ENCODE results near the gene ACSL5. TPM values are rescaled to one million over a fixed set of nuclear protein-coding genes. Genes with fewer than 3 reads are reported as not detected.

ACSL5 gene
- total RNA-seq, 4 donors from 2014 or later, result 91.6 to 315 (median 178) TPM

GRCh38 chr10:112433136-112433535 is 59.2 kb downstream of the ACSL5 start:
- H3K4me1 ChIP-seq, result no peaks in the 10 kb centered on the region
- peaks cover 0 to 71% (median 16%) of the 10 kb centered on the region in 4 donors for H3K36me3 ChIP-seq
- no peaks in the 10 kb centered on the region for H3K9me3 ChIP-seq
- no peak overlapping the region for H3K27ac ChIP-seq
- in situ Hi-C loops (cut with MboI; ENCODE audit: low pct_ligation_motif_present in 1 of 4, low pct_unique_long_range_greater_than_20kb in 1 of 4, low sequenced_read_pairs in 3 of 4), result loop anchor here (25.0 kb wide), 1 partner anchor 246 kb away; the partner anchor contains the start of gene GPAM (in 4 of the 4)
- intact Hi-C loops (cut with DNase I; ENCODE audit: low total_unique reads), result no loop called here
- WGBS, 2 donors (ENCODE audit: low coverage in 1 of 2), result 80 to 94% methylated on average over 1 to 2 of the region's 2 CpGs
- no peak overlapping the region for H3K4me3 ChIP-seq
- no peak for DNase-seq
- H3K27me3 ChIP-seq, result no peaks in the 10 kb centered on the region
- no peak for TF ChIP-seq POLR2AphosphoS5 (IDR thresholded peaks at IDR 0.05)
- TF ChIP-seq EP300 (IDR thresholded peaks at IDR 0.05; ENCODE audit: low read depth), result no peak
- no peak for TF ChIP-seq CTCF (IDR thresholded peaks at IDR 0.05)
- TF ChIP-seq POLR2A (IDR thresholded peaks at IDR 0.05), result no peak

GRCh38 chr10:112434988-112435619 is 61.2 kb downstream of the ACSL5 start:
- TF ChIP-seq EP300 (IDR thresholded peaks at IDR 0.05; ENCODE audit: low read depth) (no peak), POLR2AphosphoS5 (IDR thresholded peaks at IDR 0.05) (no peak), POLR2A (IDR thresholded peaks at IDR 0.05) (no peak), CTCF (IDR thresholded peaks at IDR 0.05) (peak; percentile 40 to 63 (median 49))
- Histone ChIP-seq H3K27me3 (no peaks in the 10 kb centered on the region), H3K9me3 (no peaks in the 10 kb centered on the region), H3K4me3 (no peak overlapping the region), H3K27ac (no peak overlapping the region), H3K36me3 (peaks cover 0 to 74% (median 13%) of the 10 kb centered on the region in 4 donors), H3K4me1 (no peaks in the 10 kb centered on the region)
- intact Hi-C loops (cut with DNase I; ENCODE audit: low total_unique reads), result no loop called here
- 76 to 77% methylated on average over 2 of the region's 2 CpGs for WGBS, 2 donors (ENCODE audit: low coverage in 1 of 2)
- no peak for DNase-seq
- in situ Hi-C loops (cut with MboI; ENCODE audit: low pct_ligation_motif_present in 1 of 4, low pct_unique_long_range_greater_than_20kb in 1 of 4, low sequenced_read_pairs in 3 of 4), result loop anchor here (25.0 kb wide), 1 partner anchor 248 kb away; the partner anchor contains the start of gene GPAM (in 4 of the 4)

GRCh38 chr10:112438356-112438755 is 64.4 kb downstream of the ACSL5 start:
- peaks cover 0 to 53% (median 9%) of the 10 kb centered on the region in 4 donors for H3K36me3 ChIP-seq

GRCh38 chr10:112441520-112441919 is 67.6 kb downstream of the ACSL5 start:
- Histone ChIP-seq H3K4me1 (peaks cover 7 to 15% (median 11%) of the 10 kb centered on the region in 4 donors), H3K36me3 (peaks cover 0 to 34% (median 7%) of the 10 kb centered on the region in 4 donors), H3K4me3 (no peak overlapping the region), H3K27me3 (no peaks in the 10 kb centered on the region), H3K9me3 (no peaks in the 10 kb centered on the region), H3K27ac (no peak overlapping the region)
- TF ChIP-seq POLR2A (IDR thresholded peaks at IDR 0.05) (no peak), POLR2AphosphoS5 (IDR thresholded peaks at IDR 0.05) (no peak), EP300 (IDR thresholded peaks at IDR 0.05; ENCODE audit: low read depth) (no peak), CTCF (IDR thresholded peaks at IDR 0.05) (no peak)
- intact Hi-C loops (cut with DNase I; ENCODE audit: low total_unique reads), result no loop called here
- in situ Hi-C loops (cut with MboI; ENCODE audit: low pct_ligation_motif_present in 1 of 4, low pct_unique_long_range_greater_than_20kb in 1 of 4, low sequenced_read_pairs in 3 of 4), result loop anchor here (25.0 kb wide), 1 partner anchor 254 kb away; the partner anchor contains the start of gene GPAM (in 4 of the 4)
- no peak for DNase-seq
- 42% methylated on average over 1 of the region's 1 CpG; no CpG with 5 or more reads in 1 of the 2 donors for WGBS, 2 donors (ENCODE audit: low coverage in 1 of 2)

More at GRCh38 chr10:112438356-112438755, 64.4 kb downstream of the ACSL5 start:
- no peak for TF ChIP-seq EP300 (IDR thresholded peaks at IDR 0.05; ENCODE audit: low read depth)
- no peak for TF ChIP-seq POLR2A (IDR thresholded peaks at IDR 0.05)
- Histone ChIP-seq H3K27ac (no peak overlapping the region), H3K9me3 (no peaks in the 10 kb centered on the region), H3K4me3 (no peak overlapping the region), H3K27me3 (no peaks in the 10 kb centered on the region), H3K4me1 (no peaks in the 10 kb centered on the region)
- in situ Hi-C loops (cut with MboI; ENCODE audit: low pct_ligation_motif_present in 1 of 4, low pct_unique_long_range_greater_than_20kb in 1 of 4, low sequenced_read_pairs in 3 of 4) (loop anchor here (25.0 kb wide), 1 partner anchor 251 kb away; the partner anchor contains the start of gene GPAM (in 4 of the 4)), intact Hi-C loops (cut with DNase I; ENCODE audit: low total_unique reads) (no loop called here)
- 80 to 96% methylated on average over 4 of the region's 4 CpGs for WGBS, 2 donors (ENCODE audit: low coverage in 1 of 2)
- no peak for DNase-seq

All from transverse colon (tissue), 4 donors.